Measurements from ENCODE around the gene SLC40A1.
"Not testable (repeated sequence)": the region's sequence is repeated elsewhere in the genome, so short reads cannot be mapped to it uniquely, and the experiment has no call there.

SLC40A1 gene

GRCh38 chr2:189610700-189611099 is 30.1 kb upstream of the SLC40A1 start:
- H3K4me3 ChIP-seq (ENCODE audit: control insufficient read depth, low read depth, low read length): no peak overlapping the region
- no peak for DNase-seq (ENCODE audit: low read depth)
- TF ChIP-seq CTCF (conservative IDR thresholded peaks at IDR 0.05; ENCODE audit: control insufficient read depth, insufficient read depth, low read depth, low read length): no peak

GRCh38 chr2:189609853-189610252 is 29.3 kb upstream of the SLC40A1 start:
- DNase-seq (ENCODE audit: low read depth): peak; percentile 24
- no peak overlapping the region for H3K4me3 ChIP-seq (ENCODE audit: control insufficient read depth, low read depth, low read length)
- no peak for TF ChIP-seq CTCF (conservative IDR thresholded peaks at IDR 0.05; ENCODE audit: control insufficient read depth, insufficient read depth, low read depth, low read length)

GRCh38 chr2:189609423-189609816 is 28.8 kb upstream of the SLC40A1 start:
- no peak overlapping the region for H3K4me3 ChIP-seq (ENCODE audit: control insufficient read depth, low read depth, low read length)
- no peak for TF ChIP-seq CTCF (conservative IDR thresholded peaks at IDR 0.05; ENCODE audit: control insufficient read depth, insufficient read depth, low read depth, low read length)
- peak; percentile 68 for DNase-seq (ENCODE audit: low read depth)

GRCh38 chr2:189608795-189609422 is 28.3 kb upstream of the SLC40A1 start:
- DNase-seq (ENCODE audit: low read depth): peak; percentile 69
- H3K4me3 ChIP-seq (ENCODE audit: control insufficient read depth, low read depth, low read length): no peak overlapping the region
- TF ChIP-seq CTCF (conservative IDR thresholded peaks at IDR 0.05; ENCODE audit: control insufficient read depth, insufficient read depth, low read depth, low read length): no peak

GRCh38 chr2:189608170-189608569 is 27.6 kb upstream of the SLC40A1 start:
- DNase-seq (ENCODE audit: low read depth): no peak
- TF ChIP-seq CTCF (conservative IDR thresholded peaks at IDR 0.05; ENCODE audit: control insufficient read depth, insufficient read depth, low read depth, low read length): no peak

GRCh38 chr2:189602233-189602632 is 21.6 kb upstream of the SLC40A1 start:
- no peak for DNase-seq (ENCODE audit: low read depth)
- no peak overlapping the region for H3K4me3 ChIP-seq (ENCODE audit: control insufficient read depth, low read depth, low read length)
- no peak for TF ChIP-seq CTCF (conservative IDR thresholded peaks at IDR 0.05; ENCODE audit: control insufficient read depth, insufficient read depth, low read depth, low read length)

More at GRCh38 chr2:189608170-189608569, 27.6 kb upstream of the SLC40A1 start:
- H3K4me3 ChIP-seq (ENCODE audit: control insufficient read depth, low read depth, low read length): no peak overlapping the region

GRCh38 chr2:189601652-189602051 is 21.1 kb upstream of the SLC40A1 start:
- DNase-seq (ENCODE audit: low read depth): not testable (repeated sequence)

More at GRCh38 chr2:189601652-189602051, 21.1 kb upstream of the SLC40A1 start:
- not testable (repeated sequence) for H3K4me3 ChIP-seq (ENCODE audit: control insufficient read depth, low read depth, low read length)
